AG09319 (cell line): ENCODE results near the gene SYT17.

ENCODE experiments used
- DNase-seq: peaks from one replicate; pipeline ENCODE4 v3.0.0-alpha.2; 2010; ENCODE audit warnings: low read depth; ENCODE audit errors: extremely low read depth
- CTCF ChIP-seq: IDR thresholded peaks from 2 replicates; pipeline ENCODE4 v1.5.1; 2011; ENCODE audit warnings: low read depth, mild to moderate bottlenecking, inconsistent platforms, low read length, moderate library complexity

The SYT17 gene

GRCh38 chr16:19314718-19315425 is 146.8 kb downstream of the SYT17 start:
- no peak for TF ChIP-seq CTCF
- no peak for DNase-seq

- DNase-seq: no peak
- TF ChIP-seq CTCF: no peak
Measured at GRCh38 chr16:19315889-19316433, 147.9 kb downstream of the SYT17 start.

- TF ChIP-seq CTCF: no peak
Measured at GRCh38 chr16:19316846-19317245, 148.8 kb downstream of the SYT17 start.

More at GRCh38 chr16:19316846-19317245, 148.8 kb downstream of the SYT17 start:
- DNase-seq: no peak
